HCT116 (cell line): ENCODE results near the gene UQCRC1. TPM values are rescaled to one million over a fixed set of nuclear protein-coding genes. Genes with fewer than 3 reads are reported as not detected.

Experiments
- ATAC-seq: fragments of 200-7000 bp; cut with Tn5 transposase; 2 replicates; pipeline ENCODE4 v1.9.1; 2020; ENCODE audit warnings: mild to moderate bottlenecking, moderate library complexity
- BruUV-seq: library from RNA; stranded (reverse); fragments of 400-500 nt; replicated peaks from 2 replicates; lab custom pipeline; 2021; lab: Mats Ljungman, UMichigan
- CTCF ChIA-PET: fragments of 300-600 bp; sonication (Branson Sonifier 250); formaldehyde crosslinking; loops from one replicate; lab custom pipeline; 2021; ENCODE audit warnings: antibody characterized with exemption; lab: Charles Lee
- POLR2A ChIA-PET: fragments of 300-600, 350-600 bp; sonication (Branson Sonifier 250); formaldehyde crosslinking; loops from one replicate; lab custom pipeline; 2021; ENCODE audit warnings: antibody characterized with exemption; lab: Charles Lee
- RAD21 ChIA-PET, 2 experiments: fragments of 300-600 bp; sonication (Branson Sonifier 250); formaldehyde crosslinking; loops; one replicate each; lab custom pipeline; 2023; ENCODE audit warnings: low total read pairs in 2 of 2; ENCODE audit not compliant: uncharacterized antibody in 2 of 2, unreplicated experiment in 2 of 2, low non-redundant PET in 1 of 2; lab: Charles Lee
- DNase-seq: peaks from one replicate; pipeline ENCODE4 v3.0.0-alpha.2; 2010; ENCODE audit warnings: low read depth, low spot score
- H2AFZ ChIP-seq: fragments of 200-600 bp; shearing (Covaris generic), sonication (generic); 2 replicates; pipeline ENCODE4 v1.6.1; 2017; ENCODE audit warnings: low read depth, mixed run types, mixed read lengths, antibody characterized with exemption, low read length; ENCODE audit not compliant: poor library complexity, severe bottlenecking
- H3K27ac ChIP-seq: 2 replicates; pipeline ENCODE4 v1.5.1; 2012; ENCODE audit warnings: low read depth, low read length
- H3K27me3 ChIP-seq: fragments of 200-600 bp; sonication (generic); 2 replicates; pipeline ENCODE4 v1.6.1; 2016; ENCODE audit warnings: mixed run types, low read length, mixed read lengths; ENCODE audit not compliant: insufficient read depth
- H3K36me3 ChIP-seq, 2 experiments: fragments of 200-500 bp in 1 of 2; fragments of 200-600 bp in 1 of 2; sonication (Bioruptor generic) in 1 of 2; sonication (generic) in 1 of 2; 2 replicates each; pipeline versions ENCODE4 v1.5.1 to v1.6.1; 2014 to 2016; ENCODE audit warnings: low read length in 2 of 2, inconsistent platforms in 1 of 2, mixed read lengths in 1 of 2, mixed run types in 1 of 2; ENCODE audit not compliant: insufficient read depth in 2 of 2, control insufficient read depth in 1 of 2
- H3K4me1 ChIP-seq, 2 experiments: fragments of 200-600 bp in 1 of 2; sonication (generic) in 1 of 2; 2 replicates each; pipeline versions ENCODE4 v1.5.1 to v1.6.1; 2012 to 2017; ENCODE audit warnings: low read length in 2 of 2, inconsistent platforms in 1 of 2, mild to moderate bottlenecking in 1 of 2, mixed read lengths in 1 of 2, mixed run types in 1 of 2, moderate library complexity in 1 of 2; ENCODE audit not compliant: insufficient read depth in 2 of 2, control insufficient read depth in 1 of 2
- H3K4me2 ChIP-seq: fragments of 200-600 bp; sonication (generic); 2 replicates; pipeline ENCODE4 v1.6.1; 2017; ENCODE audit warnings: mixed run types, low read length, mixed read lengths
- H3K4me3 ChIP-seq, 2 experiments: fragments of 200-600 bp in 1 of 2; sonication (generic) in 1 of 2; replicated peaks in 1 of 2; 2 replicates each; pipeline ENCODE4 v1.5.1; 2011 to 2016; ENCODE audit warnings: low read length in 2 of 2, control low read depth in 1 of 2, low read depth in 1 of 2, mild to moderate bottlenecking in 1 of 2, mixed read lengths in 1 of 2, mixed run types in 1 of 2
- H3K79me2 ChIP-seq: fragments of 200-600 bp; sonication (generic); 2 replicates; pipeline ENCODE4 v1.6.1; 2017; ENCODE audit warnings: mild to moderate bottlenecking, mixed run types, low read length, moderate library complexity, mixed read lengths; ENCODE audit not compliant: insufficient read depth
- H3K9ac ChIP-seq: fragments of 200-600 bp; sonication (generic); 2 replicates; pipeline ENCODE4 v1.6.1; 2016; ENCODE audit warnings: low read length, mixed read lengths
- H3K9me2 ChIP-seq: fragments of 200-600 bp; sonication (generic), shearing (Covaris generic); 2 replicates; pipeline ENCODE4 v1.6.1; 2017; ENCODE audit warnings: mixed run types, mild to moderate bottlenecking, moderate library complexity; ENCODE audit not compliant: insufficient read depth
- H3K9me3 ChIP-seq, 2 experiments: fragments of 200-500 bp in 1 of 2; fragments of 200-600 bp in 1 of 2; sonication (Bioruptor generic) in 1 of 2; sonication (generic) in 1 of 2; 2 replicates each; pipeline ENCODE4 v1.6.1; 2014 to 2017; ENCODE audit warnings: low read length in 2 of 2, mixed read lengths in 2 of 2, inconsistent platforms in 1 of 2, low read depth in 1 of 2, mild to moderate bottlenecking in 1 of 2, mixed run types in 1 of 2, moderate library complexity in 1 of 2; ENCODE audit not compliant: control insufficient read depth in 1 of 2, insufficient read depth in 1 of 2
- H4K20me1 ChIP-seq: fragments of 200-600 bp; sonication (generic), shearing (Covaris generic); 2 replicates; pipeline ENCODE4 v1.6.1; 2017; ENCODE audit warnings: mixed run types, mild to moderate bottlenecking, moderate library complexity; ENCODE audit not compliant: insufficient read depth
- CBX3 ChIP-seq: IDR thresholded peaks from 2 replicates; pipeline ENCODE4 v1.6.1; 2012; ENCODE audit warnings: low read depth
- CEBPB ChIP-seq: IDR thresholded peaks from 2 replicates; pipeline ENCODE4 v1.6.1; 2012; ENCODE audit warnings: low read depth
- EGR1 ChIP-seq: IDR thresholded peaks from 2 replicates; pipeline ENCODE4 v1.6.1; 2012; ENCODE audit warnings: low read depth
- EZH2 ChIP-seq: fragments of 200-600 bp; sonication (generic); IDR thresholded peaks from 2 replicates; pipeline ENCODE4 v1.6.1; 2017; ENCODE audit warnings: antibody characterized with exemption, mixed run types
- EZH2phosphoT487 ChIP-seq: fragments of 200-600 bp; IDR thresholded peaks from 2 replicates; pipeline ENCODE4 v1.6.1; 2018; ENCODE audit warnings: antibody characterized with exemption, borderline replicate concordance
- FOSL1 ChIP-seq: IDR thresholded peaks from 2 replicates; pipeline ENCODE4 v1.6.1; 2012; ENCODE audit warnings: low read depth
- JUND ChIP-seq: IDR thresholded peaks from 2 replicates; pipeline ENCODE4 v1.6.1; 2012
- POLR2A ChIP-seq: IDR thresholded peaks from 2 replicates; pipeline ENCODE4 v1.7.0; 2011; ENCODE audit warnings: borderline replicate concordance; ENCODE audit not compliant: insufficient read depth, insufficient read length; ENCODE audit errors: extremely low read depth
- SIN3A ChIP-seq: IDR thresholded peaks from 2 replicates; pipeline ENCODE4 v1.6.1; 2012; ENCODE audit warnings: low read depth
- SP1 ChIP-seq: IDR thresholded peaks from 2 replicates; pipeline ENCODE4 v1.6.1; 2012; ENCODE audit warnings: low read depth
- SRF ChIP-seq: IDR thresholded peaks from 2 replicates; pipeline ENCODE4 v1.6.1; 2012; ENCODE audit warnings: low read depth
- TCF7L2 ChIP-seq: IDR thresholded peaks from 2 replicates; pipeline ENCODE4 v1.7.0; 2011; ENCODE audit warnings: borderline replicate concordance, inconsistent platforms; ENCODE audit not compliant: insufficient read depth, insufficient read length; ENCODE audit errors: extremely low read depth
- YY1 ChIP-seq: IDR thresholded peaks from 2 replicates; pipeline ENCODE4 v1.6.1; 2011; ENCODE audit warnings: low read length, low read depth, moderate library complexity, mild to moderate bottlenecking; ENCODE audit not compliant: insufficient replicate concordance; ENCODE audit errors: extremely low read depth
- ZFX ChIP-seq: fragments of 450-650 bp; IDR thresholded peaks from 2 replicates; pipeline ENCODE4 v1.6.1; 2017
- ZNF274 ChIP-seq: fragments of 200-500 bp; sonication (Bioruptor generic); IDR thresholded peaks from 2 replicates; pipeline ENCODE4 v1.6.1; 2014; ENCODE audit warnings: mild to moderate bottlenecking, low read depth, low read length, inconsistent platforms
- intact Hi-C: fragments of 100-400 bp; cut with micrococcal nuclease; formaldehyde crosslinking; loops from 2 replicates; pipeline ENCODE4 v1.10.0; 2022
- total RNA-seq: library from RNA; stranded (reverse); gene quantifications from one replicate; pipeline ENCODE4 v1.2.1, GENCODE V29; 2021; ENCODE audit not compliant: unreplicated experiment
- TF ChIP-seq, protein P1 (sequence below): IDR thresholded peaks from 2 replicates; pipeline ENCODE4 v1.6.1; 2012
- TF ChIP-seq, protein P2 (sequence below): IDR thresholded peaks from 2 replicates; pipeline ENCODE4 v1.6.1; 2012
- TF ChIP-seq, protein P3 (sequence below), 3 experiments: fragments of 200-600 bp in 1 of 3; sonication (generic) in 1 of 3; IDR thresholded peaks in 2 of 3; conservative IDR thresholded peaks in 1 of 3; 2 replicates each; pipeline ENCODE4 v1.5.1; 2012 to 2017; ENCODE audit warnings: low read depth in 2 of 3, low read length in 2 of 3, antibody characterized with exemption in 1 of 3, borderline replicate concordance in 1 of 3, control low read depth in 1 of 3, mild to moderate bottlenecking in 1 of 3, mixed read lengths in 1 of 3, mixed run types in 1 of 3, moderate library complexity in 1 of 3; ENCODE audit not compliant: insufficient read depth in 1 of 3

UQCRC1 gene
- total RNA-seq, 1 experiment from 2014 or later, result 318 TPM

DNA sequence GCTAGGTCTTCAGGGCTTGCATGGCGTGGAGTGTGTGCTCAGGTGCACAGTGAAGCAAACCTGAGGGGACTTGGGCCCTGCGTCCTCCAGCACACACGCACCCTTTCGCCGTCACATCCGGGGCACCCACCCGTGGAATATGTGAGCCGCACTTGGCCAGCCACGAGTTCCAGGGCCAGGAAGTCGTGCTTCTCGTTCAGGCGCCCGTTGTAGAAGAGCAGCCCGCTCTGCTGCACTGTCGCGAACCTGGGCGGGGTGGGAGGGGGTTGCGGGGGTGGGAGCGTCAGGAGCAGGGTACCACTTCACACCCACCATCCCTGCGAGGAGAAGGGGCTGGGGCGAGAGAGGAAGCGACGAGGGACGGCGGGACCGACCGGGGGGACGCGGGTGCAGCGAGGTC lies 46.2 kb upstream of the UQCRC1 start:
- TF ChIP-seq JUND, result no peak
- TF ChIP-seq, protein P1, sequence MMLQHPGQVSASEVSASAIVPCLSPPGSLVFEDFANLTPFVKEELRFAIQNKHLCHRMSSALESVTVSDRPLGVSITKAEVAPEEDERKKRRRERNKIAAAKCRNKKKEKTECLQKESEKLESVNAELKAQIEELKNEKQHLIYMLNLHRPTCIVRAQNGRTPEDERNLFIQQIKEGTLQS, result no peak
- TF ChIP-seq EZH2phosphoT487, result no peak
- no peak for TF ChIP-seq FOSL1
- TF ChIP-seq, protein P2, sequence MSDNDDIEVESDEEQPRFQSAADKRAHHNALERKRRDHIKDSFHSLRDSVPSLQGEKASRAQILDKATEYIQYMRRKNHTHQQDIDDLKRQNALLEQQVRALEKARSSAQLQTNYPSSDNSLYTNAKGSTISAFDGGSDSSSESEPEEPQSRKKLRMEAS, result no peak
- TF ChIP-seq SIN3A, result no peak
- no peak for TF ChIP-seq POLR2A
- TF ChIP-seq EGR1, result no peak
- TF ChIP-seq SRF, result no peak
- Histone ChIP-seq H3K9me3 (peaks cover 0 to 6% of the 10 kb centered on the region in 2 experiments; a peak in 1 of 4 replicates), H4K20me1 (no peaks in the 10 kb centered on the region), H2AFZ (no peak overlapping the region), H3K4me2 (peak overlapping the region; percentile 66; the same call in 1 of the 2 replicates), H3K79me2 (no peaks in the 10 kb centered on the region), H3K9ac (no peak overlapping the region), H3K36me3 (no peaks in the 10 kb centered on the region), H3K9me2 (no peaks in the 10 kb centered on the region), H3K27ac (no peak overlapping the region), H3K4me3 (no peak overlapping the region), H3K27me3 (no peaks in the 10 kb centered on the region), H3K4me1 (peaks cover 0 to 8% of the 10 kb centered on the region in 2 experiments; a peak in 3 of 4 replicates)
- intact Hi-C loops, result loop anchor here (1.0 kb wide), 1 partner anchor 20 kb away; the partner anchor contains the start of gene SLC26A6
- ChIA-PET POLR2A (no interaction called here), RAD21 (no interaction called here), CTCF (no interaction called here)
- DNase-seq (no peak), ATAC-seq (no peak)
- BruUV-seq, result no TSS peak

- H3K27me3 ChIP-seq, result no peaks in the 10 kb centered on the region
- H2AFZ ChIP-seq, result no peak overlapping the region
- ChIA-PET CTCF (no interaction called here), RAD21 (no interaction called here), POLR2A (no interaction called here)
- no peaks in the 10 kb centered on the region for H3K9me2 ChIP-seq
- no peak overlapping the region for H3K4me3 ChIP-seq
- no peak overlapping the region for H3K27ac ChIP-seq
- no peaks in the 10 kb centered on the region for H4K20me1 ChIP-seq
- intact Hi-C loops, result no loop called here
- no peak overlapping the region for H3K9ac ChIP-seq
- no peak for ATAC-seq
- peaks cover 0 to 8% of the 10 kb centered on the region in 2 experiments; a peak in 3 of 4 replicates for H3K4me1 ChIP-seq
- H3K79me2 ChIP-seq, result no peaks in the 10 kb centered on the region
- no peaks in the 10 kb centered on the region for H3K36me3 ChIP-seq
- no peak overlapping the region for H3K4me2 ChIP-seq
- no peak for DNase-seq
- H3K9me3 ChIP-seq, result peaks cover 0 to 6% of the 10 kb centered on the region in 2 experiments; a peak in 1 of 4 replicates
- BruUV-seq, result no TSS peak
- no peak for TF ChIP-seq CBX3
- TF ChIP-seq CEBPB, result no peak
- TF ChIP-seq, protein P1, result no peak
- TF ChIP-seq EZH2, result no peak
- TF ChIP-seq POLR2A, result no peak
- TF ChIP-seq SRF, result no peak
- TF ChIP-seq TCF7L2, result no peak
- no peak for TF ChIP-seq YY1
- TF ChIP-seq SP1, result no peak
- no peak for TF ChIP-seq FOSL1
- TF ChIP-seq, protein P3, sequence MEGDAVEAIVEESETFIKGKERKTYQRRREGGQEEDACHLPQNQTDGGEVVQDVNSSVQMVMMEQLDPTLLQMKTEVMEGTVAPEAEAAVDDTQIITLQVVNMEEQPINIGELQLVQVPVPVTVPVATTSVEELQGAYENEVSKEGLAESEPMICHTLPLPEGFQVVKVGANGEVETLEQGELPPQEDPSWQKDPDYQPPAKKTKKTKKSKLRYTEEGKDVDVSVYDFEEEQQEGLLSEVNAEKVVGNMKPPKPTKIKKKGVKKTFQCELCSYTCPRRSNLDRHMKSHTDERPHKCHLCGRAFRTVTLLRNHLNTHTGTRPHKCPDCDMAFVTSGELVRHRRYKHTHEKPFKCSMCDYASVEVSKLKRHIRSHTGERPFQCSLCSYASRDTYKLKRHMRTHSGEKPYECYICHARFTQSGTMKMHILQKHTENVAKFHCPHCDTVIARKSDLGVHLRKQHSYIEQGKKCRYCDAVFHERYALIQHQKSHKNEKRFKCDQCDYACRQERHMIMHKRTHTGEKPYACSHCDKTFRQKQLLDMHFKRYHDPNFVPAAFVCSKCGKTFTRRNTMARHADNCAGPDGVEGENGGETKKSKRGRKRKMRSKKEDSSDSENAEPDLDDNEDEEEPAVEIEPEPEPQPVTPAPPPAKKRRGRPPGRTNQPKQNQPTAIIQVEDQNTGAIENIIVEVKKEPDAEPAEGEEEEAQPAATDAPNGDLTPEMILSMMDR (IDR thresholded peaks at IDR 0.05 in 2 of 3, conservative IDR thresholded peaks at IDR 0.05 in 1 of 3; ENCODE audit: borderline replicate concordance in 1 of 3, insufficient read depth in 1 of 3, low read depth in 2 of 3, low read length in 2 of 3), result no peak
- TF ChIP-seq, protein P2, result no peak
- no peak for TF ChIP-seq ZNF274
- TF ChIP-seq EGR1, result no peak
- no peak for TF ChIP-seq EZH2phosphoT487
- TF ChIP-seq JUND, result no peak
- no peak for TF ChIP-seq ZFX
Measured at GRCh38 chr3:48655063-48655462, 45.6 kb upstream of the UQCRC1 start.
